GM23338 (cell line): ENCODE results near the gene NLRC4.

Experiments used
- CREB1 ChIP-seq: fragments of 250-450 bp; sonication (Bioruptor Pico); IDR thresholded peaks from 2 replicates; pipeline ENCODE4 v1.5.0; 2020; ENCODE audit warnings: low read depth, mild to moderate bottlenecking, moderate library complexity
- EZH2 ChIP-seq: fragments of 200-600 bp; sonication (generic); IDR thresholded peaks from one replicate; pipeline ENCODE4 v1.8.0; 2017; ENCODE audit warnings: antibody characterized with exemption, mild to moderate bottlenecking, low read depth; ENCODE audit not compliant: unreplicated experiment
- EZH2phosphoT487 ChIP-seq: fragments of 200-600 bp; sonication (generic); IDR thresholded peaks from one replicate; pipeline ENCODE4 v1.8.1; 2018; ENCODE audit warnings: antibody characterized with exemption; ENCODE audit not compliant: unreplicated experiment
- JUNB ChIP-seq: IDR thresholded peaks from one replicate; pipeline ENCODE4 v1.6.1; 2016; ENCODE audit warnings: antibody characterized with exemption; ENCODE audit not compliant: unreplicated experiment
- NANOG ChIP-seq: IDR thresholded peaks from 2 replicates; pipeline ENCODE4 v1.6.1; 2016; ENCODE audit warnings: antibody characterized with exemption, borderline replicate concordance
- POLR2AphosphoS5 ChIP-seq: IDR thresholded peaks from 2 replicates; pipeline ENCODE4 v1.6.1; 2016; ENCODE audit warnings: antibody characterized with exemption, low read depth
- STAT1 ChIP-seq: IDR thresholded peaks from one replicate; pipeline ENCODE4 v1.6.1; 2016; ENCODE audit warnings: antibody characterized with exemption; ENCODE audit not compliant: unreplicated experiment
- ZNF114 ChIP-seq: fragments of 250-450 bp; sonication (Bioruptor Pico); IDR thresholded peaks from 2 replicates; pipeline ENCODE4 v1.5.0; 2020; ENCODE audit warnings: mild to moderate bottlenecking, moderate library complexity
- ZNF331 ChIP-seq: fragments of 250-450 bp; sonication (Bioruptor Pico); IDR thresholded peaks from 2 replicates; pipeline ENCODE4 v1.5.0; 2020; ENCODE audit warnings: low read depth, mild to moderate bottlenecking, moderate library complexity
- TF ChIP-seq, protein P1 (sequence below), 2 experiments: fragments of 200-600 bp in 1 of 2; sonication (generic) in 1 of 2; conservative IDR thresholded peaks; 2 replicates each; pipeline versions ENCODE4 v1.5.1 to v1.6.1; 2016 to 2017; ENCODE audit warnings: antibody characterized with exemption in 2 of 2, low read depth in 2 of 2, mild to moderate bottlenecking in 2 of 2, moderate library complexity in 1 of 2
- TF ChIP-seq, protein P2 (sequence below): IDR thresholded peaks from one replicate; pipeline ENCODE4 v1.6.1; 2018; ENCODE audit warnings: antibody characterized with exemption; ENCODE audit not compliant: unreplicated experiment

DNA sequence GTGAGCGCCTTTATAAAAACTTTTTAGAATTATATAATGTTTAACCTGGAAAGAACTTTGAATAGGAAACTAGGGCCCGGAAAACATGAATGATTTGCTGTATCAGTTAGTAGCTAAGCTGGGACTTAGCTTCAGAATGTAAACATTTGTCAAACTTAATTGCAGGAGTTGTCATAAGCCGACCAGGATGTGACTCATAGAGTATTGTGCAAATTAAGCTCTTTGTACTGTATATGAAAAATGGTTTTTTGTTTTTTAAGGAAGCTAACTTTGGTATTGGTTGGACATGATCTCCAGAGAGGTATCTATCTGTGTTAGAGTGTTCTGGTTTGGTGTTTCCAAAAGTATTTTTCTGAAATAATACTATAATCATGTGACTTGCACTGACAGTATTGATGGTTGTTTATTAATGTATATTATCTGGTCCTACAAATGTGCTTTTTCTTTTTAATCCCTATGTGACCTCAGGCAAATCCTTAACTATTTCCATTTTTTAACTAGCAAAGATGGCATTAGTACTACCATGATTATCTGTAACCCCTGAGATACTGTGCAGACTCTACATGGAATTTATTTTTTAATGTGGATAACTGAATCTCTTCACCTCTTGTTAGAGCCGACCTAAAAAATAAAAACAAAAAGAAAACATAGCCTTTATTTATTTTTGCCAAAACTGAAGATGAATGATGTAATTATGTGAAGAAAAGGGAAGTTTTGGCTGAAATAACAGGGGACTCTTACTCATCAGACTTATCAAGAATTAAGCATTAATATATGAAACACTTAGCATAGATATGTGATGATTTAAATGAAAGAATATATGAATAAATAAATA is 24.7 kb upstream of the NLRC4 start:
- TF ChIP-seq, protein P1, sequence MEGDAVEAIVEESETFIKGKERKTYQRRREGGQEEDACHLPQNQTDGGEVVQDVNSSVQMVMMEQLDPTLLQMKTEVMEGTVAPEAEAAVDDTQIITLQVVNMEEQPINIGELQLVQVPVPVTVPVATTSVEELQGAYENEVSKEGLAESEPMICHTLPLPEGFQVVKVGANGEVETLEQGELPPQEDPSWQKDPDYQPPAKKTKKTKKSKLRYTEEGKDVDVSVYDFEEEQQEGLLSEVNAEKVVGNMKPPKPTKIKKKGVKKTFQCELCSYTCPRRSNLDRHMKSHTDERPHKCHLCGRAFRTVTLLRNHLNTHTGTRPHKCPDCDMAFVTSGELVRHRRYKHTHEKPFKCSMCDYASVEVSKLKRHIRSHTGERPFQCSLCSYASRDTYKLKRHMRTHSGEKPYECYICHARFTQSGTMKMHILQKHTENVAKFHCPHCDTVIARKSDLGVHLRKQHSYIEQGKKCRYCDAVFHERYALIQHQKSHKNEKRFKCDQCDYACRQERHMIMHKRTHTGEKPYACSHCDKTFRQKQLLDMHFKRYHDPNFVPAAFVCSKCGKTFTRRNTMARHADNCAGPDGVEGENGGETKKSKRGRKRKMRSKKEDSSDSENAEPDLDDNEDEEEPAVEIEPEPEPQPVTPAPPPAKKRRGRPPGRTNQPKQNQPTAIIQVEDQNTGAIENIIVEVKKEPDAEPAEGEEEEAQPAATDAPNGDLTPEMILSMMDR (conservative IDR thresholded peaks at IDR 0.05; ENCODE audit: low read depth in 2 of 2) = no peak
- TF ChIP-seq EZH2phosphoT487 (no peak), EZH2 (no peak), JUNB (no peak), POLR2AphosphoS5 (no peak), CREB1 (CRISPR knock-in tag) (no peak), STAT1 (no peak), ZNF331 (CRISPR knock-in tag) (no peak), ZNF114 (CRISPR knock-in tag) (no peak), NANOG (no peak)
- TF ChIP-seq, protein P2, sequence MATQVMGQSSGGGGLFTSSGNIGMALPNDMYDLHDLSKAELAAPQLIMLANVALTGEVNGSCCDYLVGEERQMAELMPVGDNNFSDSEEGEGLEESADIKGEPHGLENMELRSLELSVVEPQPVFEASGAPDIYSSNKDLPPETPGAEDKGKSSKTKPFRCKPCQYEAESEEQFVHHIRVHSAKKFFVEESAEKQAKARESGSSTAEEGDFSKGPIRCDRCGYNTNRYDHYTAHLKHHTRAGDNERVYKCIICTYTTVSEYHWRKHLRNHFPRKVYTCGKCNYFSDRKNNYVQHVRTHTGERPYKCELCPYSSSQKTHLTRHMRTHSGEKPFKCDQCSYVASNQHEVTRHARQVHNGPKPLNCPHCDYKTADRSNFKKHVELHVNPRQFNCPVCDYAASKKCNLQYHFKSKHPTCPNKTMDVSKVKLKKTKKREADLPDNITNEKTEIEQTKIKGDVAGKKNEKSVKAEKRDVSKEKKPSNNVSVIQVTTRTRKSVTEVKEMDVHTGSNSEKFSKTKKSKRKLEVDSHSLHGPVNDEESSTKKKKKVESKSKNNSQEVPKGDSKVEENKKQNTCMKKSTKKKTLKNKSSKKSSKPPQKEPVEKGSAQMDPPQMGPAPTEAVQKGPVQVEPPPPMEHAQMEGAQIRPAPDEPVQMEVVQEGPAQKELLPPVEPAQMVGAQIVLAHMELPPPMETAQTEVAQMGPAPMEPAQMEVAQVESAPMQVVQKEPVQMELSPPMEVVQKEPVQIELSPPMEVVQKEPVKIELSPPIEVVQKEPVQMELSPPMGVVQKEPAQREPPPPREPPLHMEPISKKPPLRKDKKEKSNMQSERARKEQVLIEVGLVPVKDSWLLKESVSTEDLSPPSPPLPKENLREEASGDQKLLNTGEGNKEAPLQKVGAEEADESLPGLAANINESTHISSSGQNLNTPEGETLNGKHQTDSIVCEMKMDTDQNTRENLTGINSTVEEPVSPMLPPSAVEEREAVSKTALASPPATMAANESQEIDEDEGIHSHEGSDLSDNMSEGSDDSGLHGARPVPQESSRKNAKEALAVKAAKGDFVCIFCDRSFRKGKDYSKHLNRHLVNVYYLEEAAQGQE = no peak
